ENCODE results near the gene SPINK4.

Gene SPINK4

GRCh38 chr9:33295571-33295970 is 55.6 kb downstream of the SPINK4 start:
- DNase-seq (ENCODE audit: low read depth), result no peak
- peaks cover 39% of the 10 kb centered on the region for H3K4me1 ChIP-seq (ENCODE audit: control insufficient read depth, insufficient read depth, low read length)
- H3K36me3 ChIP-seq (ENCODE audit: control insufficient read depth, insufficient read depth, low read length, severe bottlenecking), result peaks cover 70% of the 10 kb centered on the region
- no peaks in the 10 kb centered on the region for H3K9me3 ChIP-seq (ENCODE audit: control insufficient read depth, low read length)
- H3K9ac ChIP-seq (ENCODE audit: low read length), result no peak overlapping the region
- no peak overlapping the region for H3K4me3 ChIP-seq (ENCODE audit: low read length)
- no peaks in the 10 kb centered on the region for H3K27me3 ChIP-seq (replicated peaks; ENCODE audit: control insufficient read depth, insufficient read depth, low read length)

- H3K27me3 ChIP-seq (replicated peaks; ENCODE audit: control insufficient read depth, insufficient read depth, low read length), result no peaks in the 10 kb centered on the region
- H3K4me1 ChIP-seq (ENCODE audit: control insufficient read depth, insufficient read depth, low read length), result peaks cover 26% of the 10 kb centered on the region
- peaks cover 81% of the 10 kb centered on the region for H3K36me3 ChIP-seq (ENCODE audit: control insufficient read depth, insufficient read depth, low read length, severe bottlenecking)
- no peak for DNase-seq (ENCODE audit: low read depth)
- H3K9me3 ChIP-seq (ENCODE audit: control insufficient read depth, low read length), result no peaks in the 10 kb centered on the region
- no peak overlapping the region for H3K4me3 ChIP-seq (ENCODE audit: low read length)
- H3K9ac ChIP-seq (ENCODE audit: low read length), result no peak overlapping the region
Observed at GRCh38 chr9:33297432-33297831, 57.5 kb downstream of the SPINK4 start.
